Testis (tissue), 3 donors: ENCODE results near the gene JAK3. TPM values are rescaled to one million over a fixed set of nuclear protein-coding genes. Genes with fewer than 3 reads are reported as not detected.

Experiments used
- DNase-seq: peaks from one replicate; pipeline ENCODE4 v3.0.0-alpha.2; 2019
- H3K27ac ChIP-seq, 2 donors: fragments of 200-600 bp; sonication (generic); one replicate each; pipeline ENCODE4 v1.5.1; 2019
- H3K27me3 ChIP-seq: fragments of 200-600 bp; sonication (generic); one replicate; pipeline ENCODE4 v1.5.1; 2019
- H3K36me3 ChIP-seq: fragments of 200-600 bp; sonication (generic); one replicate; pipeline ENCODE4 v1.5.1; 2017; ENCODE audit warnings: low read depth; ENCODE audit errors: missing control alignments
- H3K4me1 ChIP-seq: fragments of 200-600 bp; sonication (generic); one replicate; pipeline ENCODE4 v1.5.1; 2019
- H3K4me3 ChIP-seq, 2 donors: fragments of 200-600 bp; sonication (generic); one replicate each; pipeline ENCODE4 v1.5.1; 2017 to 2019
- H3K9me3 ChIP-seq: fragments of 200-600 bp; sonication (generic); one replicate; pipeline ENCODE4 v1.5.1; 2017
- POLR2A ChIP-seq: fragments of 450-650 bp; IDR thresholded peaks from one replicate; pipeline ENCODE4 v1.6.1; 2017; ENCODE audit warnings: antibody characterized with exemption, mild to moderate bottlenecking, moderate library complexity
- WGBS, 2 donors: methylation state at CpG; one replicate each; pipeline ENCODE4 v1.1.5; 2018; 5-methylcytosine and 5-hydroxymethylcytosine counted together
- intact Hi-C: fragments of 100-400 bp; cut with DNase I; formaldehyde crosslinking; loops from one replicate; pipeline ENCODE4 v1.15.1; 2023; ENCODE audit warnings: low total_unique reads
- polyA plus RNA-seq: library from polyadenylated mRNA; stranded (reverse); fragments of 350-450 nt; fragmentation: Illumina TruSeq; extraction: RNeasy Lipid Tissue Mini Kit (QIAGEN cat#74804); gene quantifications from one replicate; pipeline ENCODE4 v1.2.3, GENCODE V29; 2014; ENCODE audit warnings: low read depth, low replicate concordance; ENCODE audit not compliant: insufficient read depth
- total RNA-seq, 2 donors: library from RNA; depleted of rRNA; stranded (reverse); fragments of >200 nt; gene quantifications; one replicate each; pipeline ENCODE4 v1.2.3, GENCODE V29; 2016
- TF ChIP-seq, protein P1 (sequence below), 3 experiments: fragments of 450-650 bp in 2 of 3; fragments of 200-600 bp in 1 of 3; sonication (generic) in 1 of 3; IDR thresholded peaks; one replicate each; pipeline ENCODE4 v1.5.1; 2016 to 2019; ENCODE audit warnings: antibody characterized with exemption in 3 of 3, mild to moderate bottlenecking in 2 of 3, moderate library complexity in 1 of 3

Gene JAK3
- total and polyA plus RNA-seq, 3 donors from 2014 or later: 3.5 to 10.5 (median 5.0) TPM

DNA sequence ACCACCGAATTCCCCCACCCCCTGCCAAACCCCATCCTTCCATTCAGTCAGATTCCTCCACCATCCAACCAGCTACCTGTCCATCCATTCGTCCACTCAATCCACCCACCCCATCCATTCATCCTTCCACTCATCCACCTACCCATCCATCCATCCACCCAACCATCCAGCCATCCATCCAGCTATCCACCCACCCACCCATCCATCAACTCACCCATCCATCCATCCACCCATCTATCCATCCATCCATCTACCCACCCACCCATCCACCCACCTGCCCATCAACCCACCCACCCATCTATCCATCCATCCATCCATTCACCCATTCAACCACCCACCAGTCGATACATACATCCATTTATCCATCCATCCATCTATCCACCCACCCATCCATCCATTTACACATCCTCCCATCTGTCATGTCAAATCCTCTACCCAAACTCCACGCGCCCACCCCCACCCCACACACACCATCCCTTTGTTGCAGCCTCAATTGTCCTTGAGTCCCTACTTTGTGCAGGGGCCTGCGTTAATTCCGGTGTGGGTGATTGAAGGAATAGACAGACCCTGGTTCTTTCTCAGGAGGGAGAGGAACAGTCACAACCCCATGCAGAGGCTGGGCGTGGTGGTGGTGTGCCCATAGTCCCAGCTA lies 18.7 kb upstream of the JAK3 start:
- no peak for DNase-seq
- TF ChIP-seq, protein P1, sequence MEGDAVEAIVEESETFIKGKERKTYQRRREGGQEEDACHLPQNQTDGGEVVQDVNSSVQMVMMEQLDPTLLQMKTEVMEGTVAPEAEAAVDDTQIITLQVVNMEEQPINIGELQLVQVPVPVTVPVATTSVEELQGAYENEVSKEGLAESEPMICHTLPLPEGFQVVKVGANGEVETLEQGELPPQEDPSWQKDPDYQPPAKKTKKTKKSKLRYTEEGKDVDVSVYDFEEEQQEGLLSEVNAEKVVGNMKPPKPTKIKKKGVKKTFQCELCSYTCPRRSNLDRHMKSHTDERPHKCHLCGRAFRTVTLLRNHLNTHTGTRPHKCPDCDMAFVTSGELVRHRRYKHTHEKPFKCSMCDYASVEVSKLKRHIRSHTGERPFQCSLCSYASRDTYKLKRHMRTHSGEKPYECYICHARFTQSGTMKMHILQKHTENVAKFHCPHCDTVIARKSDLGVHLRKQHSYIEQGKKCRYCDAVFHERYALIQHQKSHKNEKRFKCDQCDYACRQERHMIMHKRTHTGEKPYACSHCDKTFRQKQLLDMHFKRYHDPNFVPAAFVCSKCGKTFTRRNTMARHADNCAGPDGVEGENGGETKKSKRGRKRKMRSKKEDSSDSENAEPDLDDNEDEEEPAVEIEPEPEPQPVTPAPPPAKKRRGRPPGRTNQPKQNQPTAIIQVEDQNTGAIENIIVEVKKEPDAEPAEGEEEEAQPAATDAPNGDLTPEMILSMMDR (IDR thresholded peaks at IDR 0.05): no peak
- no peak for TF ChIP-seq POLR2A
- H3K27ac ChIP-seq: no peak overlapping the region
- peaks cover 9% of the 10 kb centered on the region for H3K4me1 ChIP-seq
- H3K27me3 ChIP-seq: no peaks in the 10 kb centered on the region
- no peaks in the 10 kb centered on the region for H3K9me3 ChIP-seq
- intact Hi-C loops: no loop called here
- no peak overlapping the region for H3K4me3 ChIP-seq
- 86 to 87% methylated on average over 8 of the region's 8 CpGs for WGBS, 2 donors
- no peaks in the 10 kb centered on the region for H3K36me3 ChIP-seq

DNA sequence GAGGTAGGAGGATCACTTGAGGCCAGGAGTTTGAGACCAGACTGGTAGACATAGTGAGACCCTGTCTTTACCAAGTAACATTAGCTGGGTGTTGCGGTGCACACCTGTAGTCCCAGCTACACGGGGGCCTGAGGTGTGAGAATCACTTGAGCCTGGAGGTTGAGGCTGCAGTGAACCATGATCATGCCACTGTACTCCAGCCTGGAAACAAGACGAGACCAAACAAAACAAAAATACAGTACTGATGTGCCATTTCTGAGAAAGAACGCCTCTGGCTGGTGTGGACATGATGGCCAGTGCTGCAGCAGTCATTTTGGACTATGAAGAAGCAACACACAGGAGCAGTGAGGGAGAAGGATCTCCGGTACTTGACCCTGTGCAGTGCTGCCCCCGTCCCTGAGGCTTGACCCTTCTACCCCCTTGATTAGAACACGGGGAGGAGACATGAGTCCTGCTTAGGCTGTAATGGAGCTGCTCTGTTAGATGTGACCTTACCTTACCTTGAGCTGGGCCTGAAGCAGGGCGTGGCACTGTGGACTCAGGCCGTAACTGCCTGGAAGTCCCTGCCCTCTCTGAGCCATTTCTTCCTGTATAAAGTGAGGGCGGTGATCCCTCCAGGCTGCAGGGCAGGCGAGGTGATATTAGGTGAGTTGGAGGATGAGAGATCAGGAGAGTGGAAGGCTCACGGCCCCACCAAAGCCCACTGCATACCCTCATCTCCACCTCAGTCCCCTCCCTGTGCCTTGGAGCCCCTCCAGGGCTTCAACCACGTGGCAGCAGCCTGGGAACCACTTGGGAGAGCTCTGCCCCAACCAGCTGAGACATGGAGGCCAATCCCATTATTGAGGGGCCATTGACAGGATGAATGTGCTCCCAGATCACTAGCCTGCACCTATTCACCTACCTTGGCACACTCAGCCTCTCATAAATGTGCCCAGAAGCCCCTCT lies 17.9 kb upstream of the JAK3 start:
- no peak for DNase-seq
- Histone ChIP-seq H3K9me3 (no peaks in the 10 kb centered on the region), H3K4me3 (no peak overlapping the region), H3K36me3 (no peaks in the 10 kb centered on the region), H3K27me3 (no peaks in the 10 kb centered on the region), H3K27ac (no peak overlapping the region), H3K4me1 (peaks cover 17% of the 10 kb centered on the region)
- 77% methylated on average over 11 to 13 of the region's 13 CpGs for WGBS, 2 donors
- TF ChIP-seq, protein P1 (IDR thresholded peaks at IDR 0.05): no peak
- TF ChIP-seq POLR2A: no peak
- intact Hi-C loops: no loop called here

DNA sequence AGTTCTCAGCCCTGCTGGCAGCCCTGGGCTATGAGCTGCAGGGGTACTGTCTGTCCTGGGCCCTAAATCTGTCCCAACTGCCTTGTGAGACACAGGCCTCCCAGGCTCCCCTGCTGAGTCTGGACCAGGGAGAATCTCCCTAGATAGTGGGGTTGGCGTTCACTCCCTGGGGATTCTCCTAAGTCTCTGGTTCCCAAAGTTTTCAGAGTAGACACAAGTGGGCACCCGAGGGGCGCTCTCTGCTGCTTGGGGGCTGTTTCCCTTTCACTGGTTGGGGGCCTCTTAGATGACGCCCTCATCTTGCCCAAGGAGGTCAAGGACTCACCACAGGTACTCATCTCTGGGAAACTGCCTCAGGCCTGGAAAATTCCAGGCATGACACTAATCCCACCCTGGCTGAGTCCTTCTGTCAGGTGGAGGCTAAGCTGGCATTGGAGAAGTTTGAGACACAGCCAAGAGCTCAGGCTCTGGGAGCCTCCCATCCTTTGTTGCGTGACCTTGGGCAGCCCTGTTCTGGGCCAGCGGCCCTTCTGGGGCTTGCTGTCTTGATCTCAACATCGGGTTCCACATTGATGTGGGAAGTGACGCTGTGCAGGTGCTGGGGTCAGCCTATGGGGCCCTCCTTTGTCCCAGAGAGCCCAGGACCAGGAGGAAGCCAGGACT lies 15.9 kb upstream of the JAK3 start:
- peak; percentile 78 for DNase-seq
- Histone ChIP-seq H3K4me3 (no peak overlapping the region), H3K4me1 (peaks cover 18% of the 10 kb centered on the region), H3K36me3 (no peaks in the 10 kb centered on the region), H3K9me3 (no peaks in the 10 kb centered on the region), H3K27ac (peak overlapping the region; percentile 46 to 68), H3K27me3 (no peaks in the 10 kb centered on the region)
- TF ChIP-seq, protein P1 (IDR thresholded peaks at IDR 0.05): no peak
- no peak for TF ChIP-seq POLR2A
- intact Hi-C loops: no loop called here
- 45 to 78% methylated on average over 4 to 8 of the region's 8 CpGs for WGBS, 2 donors

DNA sequence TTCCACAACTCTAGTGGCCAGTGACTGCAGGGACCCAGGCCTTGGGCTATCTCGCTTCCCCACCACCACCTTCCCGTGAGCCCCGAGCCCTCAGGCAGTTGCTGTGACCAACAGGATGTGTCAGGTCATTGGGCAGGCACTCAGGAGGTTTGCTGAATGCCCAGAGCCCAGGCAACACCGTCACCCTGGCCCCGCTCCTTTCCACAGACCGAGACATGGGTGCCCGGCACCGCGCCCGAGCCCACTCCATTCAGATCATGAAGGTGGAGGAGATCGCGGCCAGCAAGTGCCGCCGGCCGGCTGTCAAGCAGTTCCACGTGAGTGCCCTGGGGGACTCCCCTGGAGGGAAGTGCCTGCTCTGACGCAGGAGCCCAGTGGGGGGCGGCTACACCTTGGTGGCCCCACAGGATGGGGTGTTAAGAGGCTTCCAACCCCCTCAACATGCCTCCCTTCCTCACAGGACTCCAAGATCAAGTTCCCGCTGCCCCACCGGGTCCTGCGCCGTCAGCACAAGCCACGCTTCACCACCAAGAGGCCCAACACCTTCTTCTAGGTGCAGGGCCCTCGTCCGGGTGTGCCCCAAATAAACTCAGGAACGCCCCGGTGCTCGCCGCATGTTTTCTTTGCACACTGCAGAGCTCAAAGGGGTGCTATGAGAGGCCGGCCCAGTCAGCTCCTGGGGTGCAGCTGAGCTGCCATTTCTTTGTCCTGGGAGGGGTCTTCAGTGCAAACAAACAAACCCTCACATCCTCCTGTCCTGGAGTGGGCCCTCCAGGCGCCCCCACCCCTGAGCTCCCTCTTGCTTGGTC lies 15.1 kb upstream of the JAK3 start:
- intact Hi-C loops: no loop called here
- H3K4me3 ChIP-seq: no peak overlapping the region
- no peak for TF ChIP-seq POLR2A
- TF ChIP-seq, protein P1 (IDR thresholded peaks at IDR 0.05): no peak
- no peaks in the 10 kb centered on the region for H3K27me3 ChIP-seq
- DNase-seq: no peak
- no peaks in the 10 kb centered on the region for H3K9me3 ChIP-seq
- peaks cover 18% of the 10 kb centered on the region for H3K4me1 ChIP-seq
- peak overlapping the region in 1 of 2 donors; percentile 46 for H3K27ac ChIP-seq
- WGBS, 2 donors: 79 to 96% methylated on average over 15 to 31 of the region's 31 CpGs
- H3K36me3 ChIP-seq: no peaks in the 10 kb centered on the region
